ENCODE data around the gene TMEM272. TPM values are rescaled to one million over a fixed set of nuclear protein-coding genes. Genes with fewer than 3 reads are reported as not detected.
A peak's percentile ranks its signal among the peaks of the same experiment; 100 is the strongest.

Gene TMEM272
- total and polyA plus RNA-seq, 2 of the 13 experiments (the other 11 are each of a cell fraction or from before 2014, with no cell fraction given) = 0.37 to 0.62 TPM

GRCh38 chr13:51764184-51765141, 80.5 kb downstream of the TMEM272 start (continued):
- TF ChIP-seq ZNF572 (CRISPR knock-in tag; IDR thresholded peaks at IDR 0.05) = no peak
- TF ChIP-seq NFATC3 (CRISPR knock-in tag; IDR thresholded peaks at IDR 0.05) = no peak
- TF ChIP-seq IRF2 (CRISPR knock-in tag; IDR thresholded peaks at IDR 0.05) = peak; percentile 45; the same call in 1 of the 2 replicates
- no peak for TF ChIP-seq NFE2 (CRISPR knock-in tag; IDR thresholded peaks at IDR 0.05)
- TF ChIP-seq ZNF556 (CRISPR knock-in tag; IDR thresholded peaks at IDR 0.05; ENCODE audit: borderline replicate concordance) = peak; percentile 64; the same call in 1 of the 2 replicates
- no peak for TF ChIP-seq TOE1 (CRISPR knock-in tag; IDR thresholded peaks at IDR 0.05)
- no peak for TF ChIP-seq DR1 (CRISPR knock-in tag; IDR thresholded peaks at IDR 0.05)
- no peak for TF ChIP-seq EZH2 (conservative IDR thresholded peaks at IDR 0.05; ENCODE audit: low read depth, low read length)
- TF ChIP-seq SRSF1 (optimal IDR thresholded peaks at IDR 0.05; ENCODE audit: low read depth, low read length) = no peak

- no TSS peak for BruUV-seq (replicated peaks)
- H3K4me3 ChIP-seq (replicated peaks in 1 of 3; ENCODE audit: insufficient read depth in 1 of 3, low read depth in 2 of 3, low read length in 3 of 3) = no peak overlapping the region
- intact Hi-C loops (cut with micrococcal nuclease; ENCODE audit: unreplicated experiment) (loop anchor here (5.0 kb wide), 1 partner anchor 176 kb away; no protein-coding TSS in a partner anchor), in situ Hi-C loops (cut with HindIII; ENCODE audit: extremely low pct_ligation_motif_present, low pct_unique_long_range_greater_than_20kb) (no loop called here)
- H3K79me2 ChIP-seq (ENCODE audit: insufficient read depth, low read length) = no peaks in the 10 kb centered on the region
- H3K4me1 ChIP-seq (ENCODE audit: insufficient read depth, low read length) = peaks cover 25% of the 10 kb centered on the region
- H3K9me3 ChIP-seq (ENCODE audit: low read length) = no peaks in the 10 kb centered on the region
- no peaks in the 10 kb centered on the region for H4K20me1 ChIP-seq (ENCODE audit: insufficient read depth, low read length)
- ChIA-PET CTCF (ENCODE audit: low intra/inter-chr PET ratio, low total read pairs) (no interaction called here), POLR2A (interaction anchor here (0.7 to 1.7 kb wide), 6 partner anchors 19 to 312 kb away, joined by 3 to 34 read pairs (median 4); partner anchors contain the start of gene INTS6)
- DNase-seq (ENCODE audit: low spot score) = no peak
- 84% methylated on average over 2 of the region's 2 CpGs for WGBS (ENCODE audit: low lambda C conversion rate)
- no peaks in the 10 kb centered on the region for H3K27me3 ChIP-seq (ENCODE audit: control insufficient read depth in 1 of 2, insufficient read depth in 2 of 2, low read length in 2 of 2)
- H3K27ac ChIP-seq (ENCODE audit: extremely low read length, insufficient read depth, low read length) = peak overlapping the region; percentile 63
- no peak for FAIRE-seq
- no peak overlapping the region for H3K4me2 ChIP-seq (ENCODE audit: low read depth, low read length)
- H3K9ac ChIP-seq (ENCODE audit: insufficient read depth, low read depth, low read length) = no peak overlapping the region
- H3K36me3 ChIP-seq (replicated peaks in 1 of 2; ENCODE audit: control insufficient read depth in 1 of 2, insufficient read depth in 2 of 2, low read length in 2 of 2) = peaks cover 6 to 56% of the 10 kb centered on the region in 2 experiments; a peak in 4 of 5 replicates
- peak; percentile 58; the same call in 1 of the 2 replicates for TF ChIP-seq ZNF460 (CRISPR knock-in tag; IDR thresholded peaks at IDR 0.05; ENCODE audit: borderline replicate concordance)
- TF ChIP-seq ZNF160 (CRISPR knock-in tag; IDR thresholded peaks at IDR 0.05) = no peak
- TF ChIP-seq RBM22 (optimal IDR thresholded peaks at IDR 0.05; ENCODE audit: low read length) = peak; percentile 63
- peak; percentile 64; the same call in 1 of the 2 replicates for TF ChIP-seq ZNF121 (CRISPR knock-in tag; IDR thresholded peaks at IDR 0.05)
- TF ChIP-seq ZNF850 (CRISPR knock-in tag; conservative IDR thresholded peaks at IDR 0.05) = no peak
- no peak overlapping the region for H2AFZ ChIP-seq (ENCODE audit: low read length)
- ATAC-seq = no peak
These were observed 81.5 kb downstream of the TMEM272 start for GRCh38 chr13:51763486-51763885.

Other genes with a start within 250 kb of the TMEM272 start
- gene DHRS12, start 41.0 kb downstream of the TMEM272 start, total RNA-seq (2016; rRNA removed; fragmentation: Illumina TruSeq; extraction: Trizol) = 4.8 and 7.2 TPM in 2 replicates
- 8.4 and 12.7 TPM in 2 replicates for gene DHRS12, start 41.0 kb downstream of the TMEM272 start, polyA plus RNA-seq (2011; rRNA removed)
- gene CCDC70, start 16.8 kb upstream of the TMEM272 start, total RNA-seq (2016; rRNA removed; fragmentation: Illumina TruSeq; extraction: Trizol) = 0.13 TPM in 1 of 2 replicates, not detected in the other
- not detected in 2 replicates for gene CCDC70, start 16.8 kb upstream of the TMEM272 start, polyA plus RNA-seq (2011; rRNA removed)
- 39.6 and 57.4 TPM in 2 replicates for gene ATP7B, start 166.3 kb upstream of the TMEM272 start, total RNA-seq (2016; rRNA removed; fragmentation: Illumina TruSeq; extraction: Trizol)
- 31.8 and 42.1 TPM in 2 replicates for gene ATP7B, start 166.3 kb upstream of the TMEM272 start, polyA plus RNA-seq (2011; rRNA removed)
- gene ALG11, start 167.2 kb upstream of the TMEM272 start, total RNA-seq (2016; rRNA removed; fragmentation: Illumina TruSeq; extraction: Trizol) = 25.4 and 27.9 TPM in 2 replicates
- 12.0 and 14.7 TPM in 2 replicates for gene ALG11, start 167.2 kb upstream of the TMEM272 start, polyA plus RNA-seq (2011; rRNA removed)
- gene UTP14C, start 179.5 kb upstream of the TMEM272 start, total RNA-seq (2016; rRNA removed; fragmentation: Illumina TruSeq; extraction: Trizol) = 11.0 and 12.2 TPM in 2 replicates
- 7.0 and 8.8 TPM in 2 replicates for gene UTP14C, start 179.5 kb upstream of the TMEM272 start, polyA plus RNA-seq (2011; rRNA removed)

Data from HepG2 (cell line).